NCI-H1694 treated with DMSO at 0.1 percent for 48 hours (cell line): ENCODE measurements around the gene PCBP3.
"Not testable (repeated sequence)": the region's sequence is repeated elsewhere in the genome, so short reads cannot be mapped to it uniquely, and the experiment has no call there.

Experiments used
- DNase-seq: peaks from one replicate; lab custom pipeline; 2025; lab: John Stamatoyannopoulos, UW

The PCBP3 gene

GRCh38 chr21:45969921-45970673, 326.6 kb downstream of the PCBP3 start:
- DNase-seq = no peak

GRCh38 chr21:45970674-45971615, 327.4 kb downstream of the PCBP3 start:
- DNase-seq = no peak

- DNase-seq = no peak
Measured at GRCh38 chr21:45971616-45972352, 328.3 kb downstream of the PCBP3 start.

GRCh38 chr21:45972353-45972715, 328.8 kb downstream of the PCBP3 start:
- DNase-seq = no peak

- DNase-seq = peak; percentile 5
Measured at GRCh38 chr21:45972716-45973474, 329.4 kb downstream of the PCBP3 start.

- peak; percentile 59 for DNase-seq
Measured at GRCh38 chr21:45973475-45974072, 330.0 kb downstream of the PCBP3 start.

- DNase-seq = no peak
Measured at GRCh38 chr21:45974073-45975019, 330.8 kb downstream of the PCBP3 start.

GRCh38 chr21:45975020-45975666, 331.6 kb downstream of the PCBP3 start:
- DNase-seq = no peak

- DNase-seq = not testable (repeated sequence)
Measured at GRCh38 chr21:45975667-45976409, 332.3 kb downstream of the PCBP3 start.

GRCh38 chr21:45976701-45977311, 333.3 kb downstream of the PCBP3 start:
- DNase-seq = no peak

GRCh38 chr21:45977396-45977795, 333.9 kb downstream of the PCBP3 start:
- DNase-seq = no peak

GRCh38 chr21:45979141-45979631, 335.7 kb downstream of the PCBP3 start:
- no peak for DNase-seq

GRCh38 chr21:45979651-45980050, 336.1 kb downstream of the PCBP3 start:
- no peak for DNase-seq

GRCh38 chr21:45980271-45980670, 336.7 kb downstream of the PCBP3 start:
- DNase-seq = no peak

GRCh38 chr21:45980697-45981096, 337.2 kb downstream of the PCBP3 start:
- DNase-seq = no peak

GRCh38 chr21:45981151-45982091, 337.9 kb downstream of the PCBP3 start, which contains the start of gene COL6A1:
TSS of gene COL6A1 (plus strand) at chr21:45981770. CDS start at chr21:45981851, 81 bp downstream.
- DNase-seq = peak; percentile 45
